ENCODE results near the gene SNX9.
"Not testable (repeated sequence)": the region's sequence is repeated elsewhere in the genome, so short reads cannot be mapped to it uniquely, and the experiment has no call there.

SNX9 gene

DNA sequence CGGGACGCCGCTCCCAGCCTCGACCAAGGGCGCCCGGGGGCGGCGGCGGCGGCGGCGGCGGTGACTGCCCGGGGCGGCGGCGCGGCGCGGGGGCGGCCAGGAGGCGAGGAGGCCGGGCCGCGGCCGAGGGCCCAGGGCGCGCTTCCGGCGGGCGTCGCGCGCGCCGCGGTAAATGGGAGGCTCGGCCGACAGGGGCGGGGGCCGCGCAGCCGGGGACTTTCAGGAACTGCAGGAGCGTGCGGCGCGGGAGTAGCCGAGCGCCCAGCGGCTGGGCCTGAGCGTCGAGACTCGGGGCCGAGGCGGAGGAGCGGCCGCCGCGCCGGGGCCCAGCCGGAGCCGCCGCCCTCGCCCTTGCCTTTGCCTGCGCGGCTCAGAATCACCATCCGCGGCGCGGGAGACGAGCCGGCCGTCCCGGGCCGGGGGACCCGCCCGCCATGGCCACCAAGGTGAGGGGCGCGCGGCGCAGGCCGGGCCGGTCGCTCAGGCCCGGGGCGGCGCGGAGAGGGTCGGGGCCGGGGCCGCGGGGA lies at the start of gene SNX9:
SNX9 (plus strand) TSS at position 246 of the 527 bp plus-strand sequence; CDS start at position 435, 189 bp downstream.
- DNase-seq (ENCODE audit: low read depth, low spot score), result no peak

DNA sequence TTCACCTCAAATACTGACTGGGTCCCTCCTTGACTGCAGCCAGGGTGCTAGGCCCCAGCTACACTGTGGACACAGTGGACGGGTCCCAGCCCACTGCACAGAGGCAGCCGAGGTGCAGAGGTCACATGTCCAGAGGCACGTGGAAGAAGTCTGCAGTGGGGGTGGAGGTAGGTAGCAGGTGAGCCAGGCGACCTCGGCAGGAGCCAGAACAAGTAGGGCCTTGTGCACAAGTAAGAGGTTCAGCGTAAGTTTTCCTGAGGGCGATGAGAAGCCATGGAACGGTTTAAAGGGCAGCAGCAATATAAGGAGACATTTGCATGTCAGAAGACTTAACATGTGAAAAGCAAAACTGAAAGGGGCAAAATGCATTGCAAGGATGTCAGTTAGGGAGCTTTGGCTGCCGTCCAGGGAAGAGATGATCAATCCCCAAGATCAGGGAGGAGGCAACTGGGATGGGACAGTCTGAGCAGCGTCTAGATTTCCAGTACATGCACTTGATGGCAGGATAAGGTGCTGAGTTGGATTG lies 49.7 kb upstream of the SNX9 start:
- no peak for DNase-seq (ENCODE audit: low read depth, low spot score)
- H3K27ac ChIP-seq, result no peak overlapping the region

More for the DNA sequence above, at the start of gene SNX9:
- H3K27ac ChIP-seq, result peak within 1 kb of the TSS; percentile 93

DNA sequence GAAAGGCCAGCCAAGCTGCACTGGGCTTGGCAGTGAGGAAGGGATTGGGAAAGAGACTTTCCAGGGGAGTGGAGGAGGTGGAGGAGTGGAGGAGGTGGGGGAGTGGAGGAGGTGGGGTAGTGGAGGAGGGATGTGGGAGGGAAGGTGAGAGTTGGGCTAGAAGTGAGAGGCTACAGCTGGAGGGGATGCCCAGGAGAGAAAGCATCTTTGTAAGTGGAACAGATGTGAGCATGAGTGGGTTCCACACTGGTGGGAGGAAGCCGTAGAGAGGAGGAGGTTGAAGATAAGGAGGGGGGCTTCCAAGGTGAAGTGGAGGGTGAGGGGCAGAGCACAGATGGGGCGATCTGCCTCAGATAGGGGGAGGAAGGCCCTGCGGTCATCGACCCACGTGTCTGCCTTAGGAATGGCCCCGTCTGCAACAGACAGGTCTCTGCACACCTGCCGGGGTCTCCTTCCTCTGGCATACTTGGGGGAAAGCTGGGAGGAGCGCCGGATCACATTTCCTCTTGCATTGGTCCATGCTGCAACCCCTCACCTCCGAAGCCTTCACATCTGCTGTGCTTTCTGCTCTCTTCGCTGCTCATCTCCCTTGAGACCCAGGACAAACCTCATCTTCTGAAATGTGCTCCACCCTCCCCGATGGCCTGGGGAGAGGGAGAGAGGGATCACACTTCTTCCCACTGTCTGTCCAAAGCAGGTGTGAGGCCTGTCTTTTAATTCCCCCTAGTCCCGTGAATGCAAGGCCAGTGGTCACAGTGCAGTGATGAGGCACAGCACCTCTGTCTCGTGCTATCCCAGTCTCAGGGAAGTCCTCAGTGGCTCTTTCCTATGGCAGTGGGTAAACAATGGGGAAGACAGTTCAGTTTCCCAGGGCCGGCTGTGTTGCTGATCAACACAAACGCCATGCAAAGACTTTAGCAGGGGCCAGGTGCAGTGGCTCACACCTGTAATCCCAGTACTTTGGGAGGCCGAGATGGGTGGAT lies 48.6 kb upstream of the SNX9 start:
- no peak overlapping the region for H3K27ac ChIP-seq
- DNase-seq (ENCODE audit: low read depth, low spot score), result no peak

DNA sequence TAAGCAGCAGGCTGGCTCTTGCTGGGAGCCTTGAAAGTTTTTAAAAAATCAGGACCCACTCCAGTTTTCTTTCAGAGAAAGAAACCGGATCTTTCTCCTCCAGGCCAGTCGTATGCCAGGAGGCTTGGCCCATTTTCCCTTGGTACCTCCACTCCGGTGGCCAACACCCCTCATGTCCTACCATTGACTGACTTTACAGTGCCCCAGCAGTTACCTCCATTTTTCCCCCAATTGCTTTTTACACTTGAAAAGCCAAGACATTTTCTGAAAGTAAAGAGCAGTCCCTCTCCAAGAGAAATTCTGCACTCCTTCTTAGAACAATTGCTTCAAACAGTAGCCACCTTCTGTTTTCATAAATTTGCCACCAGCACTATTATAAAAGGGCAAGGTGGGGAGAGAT lies 47.7 kb upstream of the SNX9 start:
- no peak overlapping the region for H3K27ac ChIP-seq
- DNase-seq (ENCODE audit: low read depth, low spot score), result no peak

DNA sequence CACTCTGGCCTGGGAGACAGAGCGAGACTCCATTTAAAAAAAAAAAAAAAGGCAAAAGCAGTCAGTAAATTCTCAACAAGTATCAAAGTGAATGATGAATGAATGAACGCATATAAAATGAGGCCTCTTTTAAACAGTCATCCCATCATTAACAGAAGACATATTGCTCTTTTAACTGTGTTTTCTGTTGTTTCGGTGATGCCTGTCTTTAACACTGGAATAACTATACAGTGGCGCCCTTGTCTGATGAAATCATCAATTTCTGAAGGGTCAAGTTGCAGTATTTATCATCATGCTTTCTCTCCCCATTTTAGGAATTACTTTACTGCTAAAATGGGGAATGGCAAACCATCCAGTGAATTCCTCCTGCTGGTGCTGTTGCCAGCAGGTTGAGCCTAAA lies 45.7 kb upstream of the SNX9 start:
- no peak overlapping the region for H3K27ac ChIP-seq
- DNase-seq (ENCODE audit: low read depth, low spot score), result no peak

DNA sequence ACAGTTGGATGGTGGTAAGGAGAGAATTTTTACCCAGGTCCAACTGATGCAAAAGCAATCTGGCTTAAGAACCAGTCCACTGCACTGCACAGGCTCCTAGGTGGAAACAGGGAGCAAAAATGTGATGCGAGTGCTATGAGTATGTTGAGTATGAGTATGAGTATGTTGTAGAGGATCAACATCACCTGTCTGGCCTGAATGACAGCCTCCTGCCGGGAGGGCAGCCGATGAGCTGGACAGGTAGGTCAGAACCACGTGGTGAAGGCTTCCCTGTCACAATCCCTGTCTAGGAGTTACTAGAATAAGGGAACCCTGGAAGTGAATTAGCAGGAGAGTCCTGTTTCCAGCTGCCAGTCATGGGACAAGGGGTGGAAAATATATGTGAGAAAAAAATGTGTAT lies 44.3 kb upstream of the SNX9 start:
- no peak for DNase-seq (ENCODE audit: low read depth, low spot score)
- no peak overlapping the region for H3K27ac ChIP-seq

DNA sequence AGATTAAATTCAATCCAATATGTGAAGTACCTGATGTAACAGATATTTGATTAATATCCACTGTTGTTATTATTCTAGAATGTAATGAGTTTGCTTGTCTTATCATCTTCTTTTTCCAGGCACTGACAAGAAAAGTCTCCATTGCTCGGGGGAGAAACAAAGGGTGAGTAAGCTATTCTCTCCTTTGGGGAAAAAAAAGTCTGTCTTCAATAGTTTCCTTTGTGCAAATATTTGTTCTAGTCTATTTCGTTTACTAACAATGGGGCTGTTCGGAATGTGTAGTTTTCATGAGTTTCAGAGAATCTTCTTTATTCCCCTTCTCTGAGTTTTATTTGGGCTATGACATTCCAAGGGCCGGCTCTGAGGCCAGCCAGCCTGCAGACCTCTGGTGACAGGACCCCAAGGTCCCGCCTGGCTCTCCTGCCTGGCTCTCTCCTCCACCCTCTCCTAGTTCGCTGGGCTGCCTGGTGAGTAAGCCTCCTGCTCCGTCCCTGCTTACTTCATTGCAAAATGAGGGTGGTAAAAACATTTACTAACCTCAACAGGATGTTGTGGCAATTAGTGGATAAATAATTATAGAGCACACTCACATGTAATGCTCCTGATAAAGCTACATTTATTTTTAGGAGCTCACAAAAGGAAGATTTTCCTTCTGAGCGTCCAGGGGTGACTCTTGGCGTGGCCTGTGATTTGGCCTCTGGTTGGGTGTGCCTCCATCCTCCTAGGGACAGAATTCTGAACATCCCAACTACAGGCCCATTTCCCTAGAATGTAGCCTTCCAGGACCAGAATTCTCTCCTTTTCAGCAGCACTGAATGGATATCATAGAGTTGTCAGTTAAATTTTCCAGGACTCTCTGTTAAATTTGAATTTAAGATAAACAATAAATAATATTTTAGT lies 43.1 kb upstream of the SNX9 start:
- DNase-seq (ENCODE audit: low read depth, low spot score), result no peak
- H3K27ac ChIP-seq, result peak overlapping the region; percentile 36

DNA sequence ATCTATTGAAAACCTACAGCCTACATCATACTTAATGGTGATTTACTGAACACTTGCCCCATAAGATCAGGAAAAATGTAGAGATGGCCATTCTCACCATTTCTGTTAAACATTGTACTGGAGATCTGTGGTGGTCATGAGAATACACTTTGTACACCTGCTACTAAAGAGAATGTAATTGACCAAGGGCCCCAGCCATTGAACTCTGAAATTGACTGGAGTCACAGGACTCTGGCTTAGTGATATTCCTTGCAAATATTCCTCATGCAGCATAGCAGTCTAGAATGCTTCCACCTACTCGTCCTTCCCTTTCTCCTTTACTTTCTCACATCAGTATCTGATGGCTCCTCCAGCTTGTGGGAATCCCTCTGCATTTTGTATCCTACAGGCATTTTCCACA lies 37.4 kb upstream of the SNX9 start:
- DNase-seq (ENCODE audit: low read depth, low spot score), result no peak

DNA sequence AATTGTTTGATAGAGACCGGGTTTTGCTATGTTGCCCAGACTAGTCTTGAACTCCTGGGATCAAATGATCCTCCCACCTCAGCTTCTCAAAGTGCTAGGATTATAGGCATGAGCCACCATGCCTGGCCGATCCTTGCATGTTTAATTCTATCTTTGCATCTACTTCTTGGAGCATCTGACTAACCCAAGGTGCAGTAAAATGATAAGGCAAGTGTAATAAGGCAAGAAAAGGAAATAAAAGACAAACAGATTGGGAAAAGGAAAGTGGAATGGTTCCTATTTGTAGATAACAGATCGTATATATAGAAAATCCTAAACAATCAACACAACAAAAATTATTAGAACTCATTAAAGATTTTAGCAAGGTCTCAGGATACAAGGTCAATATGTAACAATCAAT lies 36.8 kb upstream of the SNX9 start:
- no peak for DNase-seq (ENCODE audit: low read depth, low spot score)

More for the DNA sequence above, 37.4 kb upstream of the SNX9 start:
- H3K27ac ChIP-seq, result no peak overlapping the region

DNA sequence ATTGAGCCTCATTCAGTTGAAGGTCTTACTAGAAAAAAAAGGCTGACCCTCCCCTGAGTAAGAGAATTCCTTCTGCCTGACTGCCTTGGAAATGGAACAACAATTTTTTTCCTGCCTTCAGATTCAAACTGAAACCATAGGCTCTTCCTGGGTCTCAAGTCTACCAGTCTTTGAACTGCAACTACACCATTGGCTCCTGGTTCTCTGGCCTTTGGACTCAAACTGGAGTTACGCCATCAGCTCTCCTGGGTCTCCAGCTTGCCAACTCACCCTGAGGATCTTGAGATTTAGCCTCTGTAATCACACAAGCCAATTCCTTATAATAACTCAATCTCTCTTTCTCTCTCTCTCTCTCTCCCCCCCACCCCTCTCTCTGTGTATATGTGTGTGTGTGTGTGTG lies 36.0 kb upstream of the SNX9 start:
- DNase-seq (ENCODE audit: low read depth, low spot score), result no peak
- H3K27ac ChIP-seq, result no peak overlapping the region

More for the DNA sequence above, 36.8 kb upstream of the SNX9 start:
- no peak overlapping the region for H3K27ac ChIP-seq

DNA sequence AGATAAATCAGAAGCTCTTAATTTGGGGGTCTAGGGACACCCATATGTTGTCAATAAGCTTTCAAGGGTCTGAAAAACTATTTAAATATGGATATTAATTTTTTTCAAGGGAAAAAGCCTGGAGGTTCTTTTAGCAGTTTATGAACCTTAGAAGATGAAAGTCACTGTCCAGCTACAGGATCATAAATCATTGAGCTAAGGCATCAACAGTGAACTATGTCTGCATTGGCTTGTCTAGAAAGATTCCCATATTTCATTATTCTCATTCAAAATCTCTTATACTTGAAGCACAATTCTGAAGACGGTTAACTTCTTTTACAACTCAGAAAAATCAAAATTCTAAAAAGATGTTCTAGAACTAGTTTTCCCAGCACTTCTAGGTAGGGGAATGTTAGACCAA lies 34.9 kb upstream of the SNX9 start:
- no peak overlapping the region for H3K27ac ChIP-seq
- no peak for DNase-seq (ENCODE audit: low read depth, low spot score)

DNA sequence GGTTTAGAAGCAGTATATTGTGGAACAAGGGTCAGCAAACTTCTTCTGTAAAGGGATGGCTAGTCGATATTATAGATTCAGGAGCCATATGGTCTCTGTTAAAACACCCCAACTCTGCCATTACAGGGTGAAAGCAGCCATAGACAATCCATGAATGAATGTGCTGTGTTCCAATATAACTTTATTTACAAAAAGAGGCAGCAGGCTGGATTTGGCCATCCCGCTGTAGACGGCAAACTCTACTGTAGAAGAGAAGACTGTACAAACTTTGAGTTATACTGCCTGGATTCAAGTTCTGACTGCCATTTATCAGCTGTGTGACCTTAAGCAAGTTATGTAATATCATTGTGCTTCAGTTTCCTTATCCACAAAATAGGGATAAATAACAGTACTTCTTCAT lies 33.7 kb upstream of the SNX9 start:
- no peak overlapping the region for H3K27ac ChIP-seq
- DNase-seq (ENCODE audit: low read depth, low spot score), result no peak

DNA sequence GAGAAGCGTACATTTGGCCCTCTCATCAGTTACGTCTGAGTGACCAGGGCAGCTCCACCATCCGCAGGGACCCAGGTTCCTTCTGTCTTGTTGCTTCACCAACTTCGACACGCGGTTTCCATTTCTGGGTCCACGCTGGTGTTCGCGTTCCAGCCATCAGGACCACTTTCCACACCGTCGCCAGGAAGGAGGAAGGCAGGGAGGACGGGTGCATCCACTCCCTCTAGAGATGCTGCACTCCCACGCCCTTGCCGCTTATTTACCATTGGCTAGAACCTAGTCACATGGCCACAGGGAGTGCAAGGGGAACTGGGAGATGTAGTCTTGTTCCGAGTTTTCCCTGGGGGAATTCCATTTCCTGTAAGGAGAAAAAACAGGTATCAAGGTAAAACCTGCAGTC lies 33.2 kb upstream of the SNX9 start:
- no peak overlapping the region for H3K27ac ChIP-seq
- no peak for DNase-seq (ENCODE audit: low read depth, low spot score)

DNA sequence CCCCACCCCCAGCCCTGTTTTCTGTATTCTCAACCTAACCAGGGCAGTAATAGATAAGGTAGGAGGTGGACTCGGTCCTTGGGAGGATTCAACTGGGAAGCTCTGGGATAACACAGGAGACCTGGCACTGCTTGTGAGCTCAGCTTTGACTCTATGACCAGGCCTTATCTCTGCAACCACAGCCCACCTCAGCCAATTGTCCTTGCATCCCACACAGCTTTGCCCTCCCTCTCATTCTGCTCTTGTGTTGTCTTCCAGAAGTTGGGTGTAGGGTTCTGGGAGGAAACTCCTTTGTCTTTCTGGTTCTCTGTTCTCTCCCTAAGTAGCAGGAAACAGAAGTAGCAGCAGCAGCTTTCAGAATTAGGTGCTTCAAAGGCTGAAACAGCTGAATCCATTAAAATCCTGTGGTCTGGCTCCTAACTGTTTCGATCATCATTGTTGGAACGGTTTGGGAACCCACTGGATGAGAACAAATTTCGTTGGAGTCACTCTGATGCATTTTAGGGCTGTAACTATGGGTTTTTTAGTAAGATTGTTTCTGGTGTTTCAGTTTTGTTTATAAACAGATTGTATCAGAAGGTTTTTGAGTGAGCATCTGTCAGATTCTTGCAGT lies 32.4 kb upstream of the SNX9 start:
- DNase-seq (ENCODE audit: low read depth, low spot score), result no peak
- H3K27ac ChIP-seq, result no peak overlapping the region

DNA sequence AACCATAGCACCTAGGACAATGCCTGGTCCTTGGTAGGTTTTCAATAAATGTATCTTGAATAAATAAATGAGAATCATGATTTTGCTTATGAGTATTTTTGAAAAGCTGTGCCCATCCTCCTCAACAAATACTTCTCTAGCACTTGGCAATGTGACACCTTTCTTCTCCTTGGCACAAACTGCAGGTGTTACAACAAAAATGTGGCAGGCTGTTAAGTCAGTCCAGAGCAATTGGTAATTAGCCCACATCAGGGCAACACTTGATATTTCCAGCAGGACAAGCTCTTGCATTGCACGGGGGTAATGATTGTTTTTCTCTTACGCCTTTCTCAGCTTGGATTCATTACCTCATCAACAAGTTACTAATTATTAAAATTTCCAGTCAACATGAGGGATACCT lies 31.6 kb upstream of the SNX9 start:
- DNase-seq (ENCODE audit: low read depth, low spot score), result no peak
- H3K27ac ChIP-seq, result no peak overlapping the region

DNA sequence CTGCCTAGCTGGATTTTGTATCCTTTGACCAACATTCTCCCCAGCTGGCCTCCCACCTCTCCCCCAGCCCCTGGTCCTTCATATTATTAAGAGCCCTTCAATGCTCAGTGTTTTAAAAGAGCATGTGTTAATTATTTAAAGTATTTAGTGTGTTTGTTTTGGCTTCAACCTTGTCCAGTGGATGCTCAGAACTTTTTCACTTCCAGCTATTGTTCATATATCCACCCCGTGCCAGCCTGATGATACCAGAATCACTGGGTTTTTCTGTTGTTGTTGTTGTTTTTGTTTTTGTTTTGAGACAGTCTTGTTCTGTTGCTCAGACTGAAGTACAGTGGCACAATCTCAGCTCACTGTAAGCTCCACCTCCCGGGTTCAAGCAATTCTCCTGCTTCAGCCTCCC lies 30.4 kb upstream of the SNX9 start:
- no peak for DNase-seq (ENCODE audit: low read depth, low spot score)
- no peak overlapping the region for H3K27ac ChIP-seq

DNA sequence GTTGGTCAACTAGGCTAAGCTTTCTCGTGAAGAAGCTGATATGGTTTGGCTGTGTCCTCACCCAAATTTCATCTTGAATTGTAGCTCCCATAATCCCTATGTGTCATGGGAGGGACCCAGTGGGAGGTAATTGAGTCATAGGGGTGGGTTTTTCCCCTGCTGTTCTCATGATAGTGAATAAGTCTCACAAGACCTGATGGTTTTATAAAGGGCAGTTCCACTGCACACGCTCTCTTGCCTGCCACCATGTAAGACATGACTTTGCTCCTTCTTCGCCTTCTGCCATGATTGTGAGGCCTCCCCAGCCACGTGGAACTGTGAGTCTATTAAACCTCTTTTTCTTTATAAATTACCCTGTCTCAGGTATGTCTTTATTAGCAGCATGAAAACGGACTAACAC lies 29.0 kb upstream of the SNX9 start:
- DNase-seq (ENCODE audit: low read depth, low spot score); H3K27ac ChIP-seq: not testable (repeated sequence)

DNA sequence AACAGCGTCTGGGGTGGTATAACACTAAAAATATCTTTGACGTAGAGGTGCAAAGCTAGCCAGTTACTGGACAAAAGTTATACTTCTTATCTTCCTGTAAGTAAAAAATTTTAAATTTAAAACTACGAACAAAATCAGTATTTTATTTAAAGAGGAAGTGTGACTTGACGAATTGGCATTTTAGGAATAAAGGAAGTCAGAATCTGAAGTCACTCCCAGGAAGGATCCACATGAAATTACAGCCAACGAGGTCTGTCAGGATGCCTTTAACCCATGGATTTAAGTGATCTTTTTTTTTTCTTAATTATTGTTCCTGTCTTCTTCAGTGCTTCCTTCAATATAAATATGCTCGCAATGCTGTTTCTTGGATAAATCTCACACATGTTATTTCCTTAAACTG lies 27.2 kb upstream of the SNX9 start:
- DNase-seq (ENCODE audit: low read depth, low spot score), result no peak
- no peak overlapping the region for H3K27ac ChIP-seq

DNA sequence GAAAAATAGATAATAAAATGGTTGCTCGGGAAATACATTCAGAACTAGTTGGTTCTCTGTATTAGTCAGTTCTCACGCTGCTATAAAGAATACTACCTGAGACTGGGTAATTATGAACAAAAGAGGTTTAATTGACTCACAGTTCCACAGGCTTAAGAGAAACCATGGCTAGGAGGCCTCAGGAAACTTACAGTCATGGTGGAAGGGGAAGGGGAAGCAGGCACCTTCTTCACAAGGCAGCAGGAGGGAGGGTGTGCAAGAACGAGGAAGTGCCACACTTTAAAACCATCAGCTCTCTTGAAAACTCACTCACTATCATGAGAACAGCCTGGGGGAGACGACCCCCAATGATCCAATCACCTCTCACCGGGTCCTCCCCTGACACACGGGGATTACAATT lies 24.2 kb upstream of the SNX9 start:
- no peak for DNase-seq (ENCODE audit: low read depth, low spot score)

DNA sequence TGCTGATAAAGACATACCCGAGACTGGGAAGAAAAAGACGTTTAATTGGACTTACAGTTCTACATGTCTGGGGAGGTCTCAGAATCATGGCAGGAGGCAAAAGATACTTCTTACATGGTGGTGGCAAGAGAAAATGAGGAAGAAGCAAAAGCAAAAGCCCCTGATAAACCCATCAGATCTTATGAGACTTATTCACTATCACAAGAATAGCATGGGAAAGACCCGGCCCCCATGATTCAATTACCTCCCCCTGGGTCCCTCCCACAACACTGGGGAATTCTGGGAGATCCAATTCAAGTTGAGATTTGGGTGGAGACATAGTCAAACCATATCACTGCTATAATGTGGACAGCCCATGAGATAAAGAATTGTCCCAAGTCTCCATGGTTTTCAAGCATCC lies 23.5 kb upstream of the SNX9 start:
- not testable (repeated sequence) for H3K27ac ChIP-seq; DNase-seq (ENCODE audit: low read depth, low spot score)

More for the DNA sequence above, 24.2 kb upstream of the SNX9 start:
- no peak overlapping the region for H3K27ac ChIP-seq
